ENCODE results near the gene THSD7B.

DNA sequence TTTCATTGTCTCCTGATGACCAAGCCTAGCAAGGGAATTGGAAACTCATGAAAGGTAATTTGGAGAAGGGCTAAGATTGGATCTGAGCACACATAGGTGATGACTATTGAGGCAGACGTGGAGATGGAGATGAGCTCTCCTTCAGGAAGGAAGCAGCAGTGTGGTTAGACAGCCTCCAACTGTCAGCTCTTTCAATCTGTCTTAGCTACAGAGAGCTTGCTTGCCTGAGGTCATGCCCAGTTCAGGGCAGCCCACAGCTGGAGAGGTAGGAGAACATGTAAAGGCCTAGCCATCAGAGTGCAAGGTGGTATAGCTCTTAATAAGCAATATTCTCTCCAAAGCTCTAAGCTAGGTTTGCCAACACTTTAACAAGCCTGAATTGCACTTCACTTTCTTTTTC is 79.2 kb downstream of the THSD7B start:
- TF ChIP-seq, protein P1, sequence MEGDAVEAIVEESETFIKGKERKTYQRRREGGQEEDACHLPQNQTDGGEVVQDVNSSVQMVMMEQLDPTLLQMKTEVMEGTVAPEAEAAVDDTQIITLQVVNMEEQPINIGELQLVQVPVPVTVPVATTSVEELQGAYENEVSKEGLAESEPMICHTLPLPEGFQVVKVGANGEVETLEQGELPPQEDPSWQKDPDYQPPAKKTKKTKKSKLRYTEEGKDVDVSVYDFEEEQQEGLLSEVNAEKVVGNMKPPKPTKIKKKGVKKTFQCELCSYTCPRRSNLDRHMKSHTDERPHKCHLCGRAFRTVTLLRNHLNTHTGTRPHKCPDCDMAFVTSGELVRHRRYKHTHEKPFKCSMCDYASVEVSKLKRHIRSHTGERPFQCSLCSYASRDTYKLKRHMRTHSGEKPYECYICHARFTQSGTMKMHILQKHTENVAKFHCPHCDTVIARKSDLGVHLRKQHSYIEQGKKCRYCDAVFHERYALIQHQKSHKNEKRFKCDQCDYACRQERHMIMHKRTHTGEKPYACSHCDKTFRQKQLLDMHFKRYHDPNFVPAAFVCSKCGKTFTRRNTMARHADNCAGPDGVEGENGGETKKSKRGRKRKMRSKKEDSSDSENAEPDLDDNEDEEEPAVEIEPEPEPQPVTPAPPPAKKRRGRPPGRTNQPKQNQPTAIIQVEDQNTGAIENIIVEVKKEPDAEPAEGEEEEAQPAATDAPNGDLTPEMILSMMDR (IDR thresholded peaks at IDR 0.05), result no peak
- no peak for TF ChIP-seq POLR2A (IDR thresholded peaks at IDR 0.05)

Measured in Peyer's patch (tissue), 4 donors.